Hepatocyte (in vitro differentiated cells): ENCODE results near the gene GATAD2A.

Source experiments
- EZH2 ChIP-seq: fragments of 200-600 bp; sonication (generic); IDR thresholded peaks from 2 replicates; pipeline ENCODE4 v1.6.1; 2016; ENCODE audit warnings: antibody characterized with exemption, mild to moderate bottlenecking, borderline replicate concordance
- EZH2phosphoT487 ChIP-seq: fragments of 200-600 bp; sonication (generic); IDR thresholded peaks from one replicate; pipeline ENCODE4 v1.6.1; 2018; ENCODE audit warnings: antibody characterized with exemption, mild to moderate bottlenecking, low read depth, moderate library complexity; ENCODE audit not compliant: unreplicated experiment, severe bottlenecking
- TF ChIP-seq, protein P1 (sequence below): fragments of 200-600 bp; sonication (generic); IDR thresholded peaks from 2 replicates; pipeline ENCODE4 v1.5.1; 2016; ENCODE audit warnings: antibody characterized with exemption, mild to moderate bottlenecking; ENCODE audit not compliant: poor library complexity

DNA sequence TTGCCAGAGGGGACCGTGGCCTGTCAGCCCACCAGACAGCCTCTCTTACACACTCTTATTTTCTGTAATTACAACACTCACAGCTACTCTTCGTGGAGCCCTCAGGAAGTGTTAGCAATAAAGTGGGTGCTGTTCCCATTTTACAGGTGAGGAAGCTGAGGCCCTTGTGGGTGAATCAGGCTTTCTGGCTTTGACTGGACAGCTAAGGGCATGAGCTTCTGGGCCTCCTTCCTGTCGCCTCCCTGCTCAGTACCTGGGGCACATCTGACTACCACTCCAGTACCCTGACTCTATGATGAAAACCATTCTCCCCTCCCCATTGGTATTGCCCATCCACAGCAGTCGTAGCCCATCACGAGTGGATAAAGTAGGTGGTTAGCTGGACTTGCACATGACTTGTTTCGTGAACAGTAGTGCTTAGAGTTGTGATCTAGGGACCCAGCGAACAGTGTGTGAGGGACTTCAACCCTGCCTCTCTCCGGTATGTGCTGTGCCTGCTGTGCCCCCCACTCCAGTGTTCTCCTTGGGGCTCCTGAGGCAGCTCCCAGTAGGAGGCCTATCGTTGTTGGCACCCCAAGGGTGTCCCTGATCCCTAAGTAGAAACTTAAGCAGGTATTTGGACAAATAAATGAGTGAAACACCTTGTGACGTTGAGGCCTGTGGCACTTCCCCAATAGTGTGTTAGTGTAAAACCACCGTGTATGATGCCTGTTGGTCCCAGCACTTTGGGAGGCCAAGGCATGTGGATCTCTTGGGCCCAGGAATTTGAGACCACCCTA is 38.6 kb downstream of the GATAD2A start:
- TF ChIP-seq, protein P1, sequence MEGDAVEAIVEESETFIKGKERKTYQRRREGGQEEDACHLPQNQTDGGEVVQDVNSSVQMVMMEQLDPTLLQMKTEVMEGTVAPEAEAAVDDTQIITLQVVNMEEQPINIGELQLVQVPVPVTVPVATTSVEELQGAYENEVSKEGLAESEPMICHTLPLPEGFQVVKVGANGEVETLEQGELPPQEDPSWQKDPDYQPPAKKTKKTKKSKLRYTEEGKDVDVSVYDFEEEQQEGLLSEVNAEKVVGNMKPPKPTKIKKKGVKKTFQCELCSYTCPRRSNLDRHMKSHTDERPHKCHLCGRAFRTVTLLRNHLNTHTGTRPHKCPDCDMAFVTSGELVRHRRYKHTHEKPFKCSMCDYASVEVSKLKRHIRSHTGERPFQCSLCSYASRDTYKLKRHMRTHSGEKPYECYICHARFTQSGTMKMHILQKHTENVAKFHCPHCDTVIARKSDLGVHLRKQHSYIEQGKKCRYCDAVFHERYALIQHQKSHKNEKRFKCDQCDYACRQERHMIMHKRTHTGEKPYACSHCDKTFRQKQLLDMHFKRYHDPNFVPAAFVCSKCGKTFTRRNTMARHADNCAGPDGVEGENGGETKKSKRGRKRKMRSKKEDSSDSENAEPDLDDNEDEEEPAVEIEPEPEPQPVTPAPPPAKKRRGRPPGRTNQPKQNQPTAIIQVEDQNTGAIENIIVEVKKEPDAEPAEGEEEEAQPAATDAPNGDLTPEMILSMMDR: no peak
- no peak for TF ChIP-seq EZH2
- TF ChIP-seq EZH2phosphoT487: no peak
